H1 (cell line): ENCODE results near the gene CCDC179. TPM values are rescaled to one million over a fixed set of nuclear protein-coding genes. Genes with fewer than 3 reads are reported as not detected.

Experiments used
- CTCF ChIA-PET: fragments of 300-600 bp; sonication (Branson Sonifier 250); formaldehyde crosslinking; loops from one replicate; lab custom pipeline; 2021; ENCODE audit not compliant: partially characterized antibody; lab: Charles Lee
- POLR2A ChIA-PET: fragments of 300-600 bp; sonication (Branson Sonifier 250); formaldehyde crosslinking; loops from one replicate; lab custom pipeline; 2021; ENCODE audit warnings: inconsistent platforms; ENCODE audit not compliant: partially characterized antibody; lab: Charles Lee
- DNase-seq, 2 experiments: peaks; one replicate each; pipeline versions ENCODE4 v3.0.0 to v3.0.0-alpha.2; 2010 to 2022; ENCODE audit warnings: low spot score in 2 of 2, low read depth in 1 of 2, mixed read lengths in 1 of 2
- FAIRE-seq: peaks from 2 replicates; lab custom pipeline; 2011; peaks lifted over from hg19 to GRCh38; lab: Jason Lieb, UNC
- H2AFZ ChIP-seq: 2 replicates; pipeline ENCODE4 v1.8.1; 2012; ENCODE audit warnings: low read length, inconsistent platforms
- H2AK5ac ChIP-seq: 2 replicates; pipeline ENCODE4 v1.6.1; 2013; ENCODE audit warnings: low read depth, low read length
- H2BK120ac ChIP-seq: replicated peaks from 2 replicates; pipeline ENCODE3; 2013; ENCODE audit warnings: low read depth, low read length, inconsistent platforms
- H2BK12ac ChIP-seq: 2 replicates; pipeline ENCODE4 v1.6.1; 2013; ENCODE audit warnings: low read depth, low read length
- H2BK15ac ChIP-seq: 2 replicates; pipeline ENCODE4 v1.6.1; 2013; ENCODE audit warnings: low read length
- H2BK20ac ChIP-seq: 2 replicates; pipeline ENCODE4 v1.6.1; 2013; ENCODE audit warnings: low read length
- H2BK5ac ChIP-seq: 2 replicates; pipeline ENCODE4 v1.6.1; 2013; ENCODE audit warnings: low read depth, low read length
- H3K14ac ChIP-seq: 2 replicates; pipeline ENCODE4 v1.6.1; 2013; ENCODE audit warnings: inconsistent platforms; ENCODE audit not compliant: insufficient read length
- H3K18ac ChIP-seq: 2 replicates; pipeline ENCODE4 v1.6.1; 2013; ENCODE audit warnings: low read length; ENCODE audit errors: extremely low read depth
- H3K23ac ChIP-seq: 2 replicates; pipeline ENCODE4 v1.6.1; 2013; ENCODE audit warnings: inconsistent platforms; ENCODE audit not compliant: insufficient read length
- H3K23me2 ChIP-seq: 2 replicates; pipeline ENCODE4 v1.6.1; 2013; ENCODE audit warnings: low read depth, low read length
- H3K27ac ChIP-seq: 2 replicates; pipeline ENCODE4 v1.6.1; 2011; ENCODE audit warnings: low read depth, low read length, inconsistent platforms
- H3K27me3 ChIP-seq, 4 experiments: replicated peaks in 1 of 4; 1 replicate in 1 of 4; 2 replicates in 3 of 4; pipeline versions ENCODE4 v1.6.1 to v1.8.1; 2011 to 2013; ENCODE audit warnings: low read length in 3 of 4, mild to moderate bottlenecking in 3 of 4, inconsistent platforms in 2 of 4, mixed read lengths in 2 of 4, moderate library complexity in 1 of 4; ENCODE audit not compliant: control insufficient read depth in 3 of 4, insufficient read depth in 3 of 4; ENCODE audit errors: extremely low read depth in 1 of 4
- H3K36me3 ChIP-seq, 4 experiments: 2 replicates each; pipeline versions ENCODE4 v1.6.1 to v1.8.1; 2011 to 2013; ENCODE audit warnings: mild to moderate bottlenecking in 4 of 4, low read length in 3 of 4, moderate library complexity in 2 of 4, control low read depth in 1 of 4, inconsistent platforms in 1 of 4; ENCODE audit not compliant: insufficient read depth in 4 of 4, control insufficient read depth in 2 of 4
- H3K4ac ChIP-seq: replicated peaks from 2 replicates; pipeline ENCODE3; 2013; ENCODE audit warnings: low read length, low read depth, mixed read lengths, inconsistent platforms; ENCODE audit not compliant: insufficient read length
- H3K4me1 ChIP-seq, 4 experiments: replicated peaks in 1 of 4; 1 replicate in 1 of 4; 2 replicates in 3 of 4; pipeline versions ENCODE4 v1.6.1 to v1.8.1; 2011 to 2013; ENCODE audit warnings: low read length in 3 of 4, inconsistent platforms in 2 of 4, mixed read lengths in 1 of 4; ENCODE audit not compliant: insufficient read depth in 4 of 4, control insufficient read depth in 3 of 4
- H3K4me2 ChIP-seq, 2 experiments: 2 replicates each; pipeline versions ENCODE4 v1.6.1 to v1.8.1; 2011 to 2013; ENCODE audit warnings: low read depth in 2 of 2, low read length in 2 of 2, control low read depth in 1 of 2, inconsistent platforms in 1 of 2, mild to moderate bottlenecking in 1 of 2; ENCODE audit not compliant: insufficient read depth in 1 of 2
- H3K4me3 ChIP-seq, 4 experiments: fragments of 200-600, 300-600 bp in 1 of 4; sonication (generic), shearing (Covaris generic), sonication (Bioruptor Twin) in 1 of 4; 2 replicates each; pipeline versions ENCODE4 v1.5.1 to v1.8.1; 2011 to 2016; ENCODE audit warnings: low read length in 4 of 4, low read depth in 3 of 4, control low read depth in 2 of 4, inconsistent platforms in 2 of 4, mild to moderate bottlenecking in 2 of 4, mixed read lengths in 1 of 4, moderate library complexity in 1 of 4; ENCODE audit not compliant: insufficient read depth in 2 of 4; ENCODE audit errors: extremely low read depth in 1 of 4
- H3K56ac ChIP-seq: replicated peaks from 2 replicates; pipeline ENCODE3; 2013; ENCODE audit warnings: low read depth, mild to moderate bottlenecking, mixed read lengths, low read length, inconsistent platforms; ENCODE audit not compliant: insufficient read length
- H3K79me1 ChIP-seq: 2 replicates; pipeline ENCODE4 v1.6.1; 2013; ENCODE audit warnings: low read depth, low read length, control low read depth
- H3K79me2 ChIP-seq, 2 experiments: 2 replicates each; pipeline versions ENCODE4 v1.6.1 to v1.8.1; 2012 to 2013; ENCODE audit warnings: low read length in 2 of 2, mild to moderate bottlenecking in 2 of 2, inconsistent platforms in 1 of 2; ENCODE audit not compliant: insufficient read depth in 2 of 2, control insufficient read depth in 1 of 2
- H3K9ac ChIP-seq, 4 experiments: replicated peaks in 1 of 4; 1 replicate in 1 of 4; 2 replicates in 3 of 4; pipeline versions ENCODE4 v1.6.1 to v1.8.1; 2011 to 2013; ENCODE audit warnings: low read depth in 3 of 4, low read length in 3 of 4, control low read depth in 2 of 4, mild to moderate bottlenecking in 2 of 4, moderate library complexity in 2 of 4, inconsistent platforms in 1 of 4; ENCODE audit errors: extremely low read depth in 1 of 4
- H3K9me3 ChIP-seq, 2 experiments: 2 replicates each; pipeline versions ENCODE4 v1.6.1 to v1.8.1; 2012 to 2013; ENCODE audit warnings: mild to moderate bottlenecking in 2 of 2, moderate library complexity in 2 of 2, control low read depth in 1 of 2, inconsistent platforms in 1 of 2, low read depth in 1 of 2, low read length in 1 of 2, mixed read lengths in 1 of 2; ENCODE audit not compliant: insufficient read depth in 2 of 2
- H4K20me1 ChIP-seq, 2 experiments: replicated peaks in 1 of 2; 2 replicates each; pipeline versions ENCODE3 to v1.8.1; 2011 to 2013; ENCODE audit warnings: inconsistent platforms in 2 of 2, low read length in 2 of 2, mild to moderate bottlenecking in 1 of 2; ENCODE audit not compliant: insufficient read depth in 2 of 2, control insufficient read depth in 1 of 2
- H4K5ac ChIP-seq: 2 replicates; pipeline ENCODE4 v1.6.1; 2013; ENCODE audit warnings: low read length, low read depth, mixed read lengths, inconsistent platforms; ENCODE audit not compliant: insufficient read length
- H4K8ac ChIP-seq: 2 replicates; pipeline ENCODE4 v1.8.0; 2013; ENCODE audit warnings: mild to moderate bottlenecking, moderate library complexity, low read length, inconsistent platforms; ENCODE audit not compliant: insufficient read depth; ENCODE audit errors: extremely low read depth
- H4K91ac ChIP-seq: replicated peaks from 2 replicates; pipeline ENCODE3; 2013; ENCODE audit warnings: low read length, mixed read lengths, inconsistent platforms; ENCODE audit not compliant: insufficient read length
- POLR2AphosphoS5 ChIP-seq: IDR thresholded peaks from 2 replicates; pipeline ENCODE4 v1.6.1; 2011; ENCODE audit warnings: low read depth, low read length
- TBP ChIP-seq: IDR thresholded peaks from 2 replicates; pipeline ENCODE4 v1.6.1; 2011; ENCODE audit warnings: low read depth, low read length, improper control_type of control experiment
- polyA plus RNA-seq, 7 experiments: library from polyadenylated mRNA; depleted of rRNA in 3 of 7; stranded (reverse) in 5 of 7; unstranded in 2 of 7; fragments of >200 nt in 5 of 7; fragments of 200-250 nt in 2 of 7; gene quantifications; 1 replicate in 5 of 7; 2 replicates in 1 of 7; 4 replicates in 1 of 7; pipeline versions ENCODE4 v1.2.1 to v1.2.3, GENCODE V29; 2011 to 2013; ENCODE audit warnings: missing spikeins in 2 of 7, mixed read lengths in 2 of 7
- total RNA-seq: library from RNA; stranded (reverse); fragmentation: NEBNext Ultra II Directional; extraction: Animal tissue kit (Norgen Biotek cat#: 25700); gene quantifications from 2 replicates; pipeline ENCODE4 v1.2.1, GENCODE V29; 2021

CCDC179 gene
- total and polyA plus RNA-seq, 2 of the 8 experiments (the other 6 are each of a cell fraction or from before 2014, with no cell fraction given) = not detected

DNA sequence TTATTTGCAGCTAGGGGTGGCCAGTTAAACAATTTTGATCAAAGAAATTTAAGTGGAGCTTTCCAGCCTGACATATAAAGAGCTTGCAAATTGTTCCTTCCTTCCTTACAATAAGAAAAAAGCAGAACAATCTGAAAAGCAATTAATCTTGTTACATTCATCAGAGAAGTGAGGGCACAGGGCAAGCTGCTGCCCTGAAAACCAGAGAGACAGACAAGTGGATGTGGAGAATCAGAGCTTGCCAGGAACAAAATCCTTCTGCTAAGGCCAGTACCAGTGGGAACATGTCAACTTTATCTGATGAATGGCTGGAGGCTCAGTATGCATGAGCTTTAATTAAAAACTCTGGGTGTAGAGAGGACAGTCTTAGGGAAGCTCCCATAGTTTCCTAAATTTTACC lies 8.8 kb downstream of the CCDC179 start:
- Histone ChIP-seq H3K23me2 (no peaks in the 10 kb centered on the region), H3K4me1 (no peaks in the 10 kb centered on the region), H3K56ac (no peak overlapping the region), H2BK5ac (no peak overlapping the region), H3K9me3 (no peaks in the 10 kb centered on the region), H2BK20ac (no peak overlapping the region), H3K79me2 (no peaks in the 10 kb centered on the region), H2BK15ac (no peak overlapping the region), H3K27ac (no peak overlapping the region), H3K36me3 (no peaks in the 10 kb centered on the region), H2BK12ac (no peak overlapping the region), H4K20me1 (no peaks in the 10 kb centered on the region), H4K8ac (no peak overlapping the region), H4K91ac (no peak overlapping the region), H3K4me3 (no peak overlapping the region), H2AFZ (no peak overlapping the region), H3K4ac (no peak overlapping the region), H3K27me3 (no peaks in the 10 kb centered on the region), H3K9ac (no peak overlapping the region), H3K4me2 (no peak overlapping the region), H2AK5ac (no peak overlapping the region), H3K14ac (no peak overlapping the region), H4K5ac (no peak overlapping the region), H2BK120ac (no peak overlapping the region), H3K79me1 (no peaks in the 10 kb centered on the region), H3K18ac (no peak overlapping the region), H3K23ac (no peak overlapping the region)
- TF ChIP-seq POLR2AphosphoS5 (no peak), TBP (no peak)
- FAIRE-seq = no peak
- ChIA-PET CTCF (interaction anchor here (0.7 to 1.1 kb wide), 5 partner anchors 9 to 101 kb away, joined by 3 to 7 read pairs (median 3); no protein-coding TSS in a partner anchor), POLR2A (no interaction called here)
- DNase-seq = no peak
